NCI-H748 treated with DMSO at 0.1 percent for 48 hours (cell line): ENCODE results near the gene HSP90AB1.

ENCODE experiments used
- DNase-seq: peaks from one replicate; lab custom pipeline; 2025; lab: John Stamatoyannopoulos, UW

HSP90AB1 gene

DNA sequence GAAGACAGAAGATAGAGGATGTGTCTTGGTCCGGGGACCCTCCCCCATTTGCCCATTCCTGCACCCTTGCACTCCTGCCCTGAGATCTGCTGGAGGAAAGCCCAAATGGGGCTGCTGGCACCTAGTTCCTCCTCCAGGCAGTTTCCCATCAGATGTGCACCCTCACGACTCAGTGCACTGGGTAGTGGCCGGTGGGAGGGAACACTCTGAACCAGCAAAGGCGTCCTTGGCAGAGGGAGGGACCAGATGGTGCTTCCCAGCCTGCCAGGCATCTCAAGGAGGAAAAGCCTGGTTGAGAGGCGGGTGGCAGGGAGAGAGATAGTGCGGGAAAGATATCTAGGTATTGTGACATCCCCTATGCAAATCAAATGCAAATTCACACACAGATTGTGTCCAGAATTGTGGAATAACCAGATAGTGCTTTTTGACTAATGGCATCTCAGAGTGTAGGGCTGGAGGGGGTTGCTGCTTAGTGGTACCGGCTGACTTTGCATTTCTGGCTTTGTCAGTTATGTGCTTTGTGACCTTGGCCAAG lies 42.9 kb downstream of the HSP90AB1 start:
- DNase-seq = no peak

DNA sequence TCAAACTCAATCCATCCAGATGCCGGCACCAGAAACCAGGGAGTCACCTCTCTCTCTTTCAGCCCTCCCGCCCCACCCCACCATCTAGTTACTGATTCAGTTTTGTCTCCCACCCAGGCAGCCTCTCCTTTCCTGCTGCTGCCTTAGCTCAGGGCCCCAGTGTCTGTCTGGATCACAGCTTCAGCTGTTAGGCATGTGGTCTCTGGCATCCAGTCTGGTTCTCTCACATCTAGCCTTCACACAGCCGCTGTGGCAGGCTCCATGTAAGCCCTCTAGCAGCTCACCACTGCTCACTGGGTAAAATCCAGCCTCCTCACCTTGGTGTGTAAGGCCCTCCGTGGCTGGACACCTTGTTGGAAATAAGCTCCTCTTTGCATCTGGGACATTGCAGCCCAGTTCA lies 44.9 kb downstream of the HSP90AB1 start:
- DNase-seq = no peak

DNA sequence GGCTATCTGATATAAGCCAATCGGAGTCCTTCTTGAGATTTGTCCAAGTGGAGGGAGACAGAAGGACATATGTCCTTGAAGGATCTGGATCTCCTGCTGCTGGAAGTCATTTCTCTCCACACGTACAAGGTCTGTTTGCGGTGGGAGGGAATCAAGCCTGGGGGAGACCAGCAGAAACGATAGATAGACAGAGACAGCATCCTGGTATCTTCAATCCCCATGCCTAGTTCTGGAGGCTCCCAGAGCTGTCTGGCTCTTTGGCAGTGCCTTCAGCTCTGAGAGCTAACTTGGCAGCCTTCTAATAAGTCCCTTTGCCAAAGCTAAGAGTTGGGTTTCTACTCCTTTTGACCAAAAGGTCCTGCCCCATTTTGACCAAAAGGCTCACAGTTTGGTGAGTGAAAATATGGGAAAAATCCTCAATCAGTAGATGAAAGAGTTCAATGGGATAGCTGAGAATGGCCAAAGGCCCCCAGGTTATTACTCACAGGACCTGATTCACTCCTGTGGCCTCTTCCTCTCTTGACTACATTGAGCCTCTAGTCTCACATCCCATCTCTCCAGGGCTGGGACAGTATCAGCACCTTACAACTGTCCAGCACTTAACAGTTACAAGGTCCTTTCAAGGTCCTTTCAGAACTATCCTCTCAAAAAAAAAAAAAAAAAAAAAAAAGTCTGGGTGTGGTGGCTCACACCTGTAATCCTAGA lies 45.9 kb downstream of the HSP90AB1 start:
- DNase-seq = no peak

DNA sequence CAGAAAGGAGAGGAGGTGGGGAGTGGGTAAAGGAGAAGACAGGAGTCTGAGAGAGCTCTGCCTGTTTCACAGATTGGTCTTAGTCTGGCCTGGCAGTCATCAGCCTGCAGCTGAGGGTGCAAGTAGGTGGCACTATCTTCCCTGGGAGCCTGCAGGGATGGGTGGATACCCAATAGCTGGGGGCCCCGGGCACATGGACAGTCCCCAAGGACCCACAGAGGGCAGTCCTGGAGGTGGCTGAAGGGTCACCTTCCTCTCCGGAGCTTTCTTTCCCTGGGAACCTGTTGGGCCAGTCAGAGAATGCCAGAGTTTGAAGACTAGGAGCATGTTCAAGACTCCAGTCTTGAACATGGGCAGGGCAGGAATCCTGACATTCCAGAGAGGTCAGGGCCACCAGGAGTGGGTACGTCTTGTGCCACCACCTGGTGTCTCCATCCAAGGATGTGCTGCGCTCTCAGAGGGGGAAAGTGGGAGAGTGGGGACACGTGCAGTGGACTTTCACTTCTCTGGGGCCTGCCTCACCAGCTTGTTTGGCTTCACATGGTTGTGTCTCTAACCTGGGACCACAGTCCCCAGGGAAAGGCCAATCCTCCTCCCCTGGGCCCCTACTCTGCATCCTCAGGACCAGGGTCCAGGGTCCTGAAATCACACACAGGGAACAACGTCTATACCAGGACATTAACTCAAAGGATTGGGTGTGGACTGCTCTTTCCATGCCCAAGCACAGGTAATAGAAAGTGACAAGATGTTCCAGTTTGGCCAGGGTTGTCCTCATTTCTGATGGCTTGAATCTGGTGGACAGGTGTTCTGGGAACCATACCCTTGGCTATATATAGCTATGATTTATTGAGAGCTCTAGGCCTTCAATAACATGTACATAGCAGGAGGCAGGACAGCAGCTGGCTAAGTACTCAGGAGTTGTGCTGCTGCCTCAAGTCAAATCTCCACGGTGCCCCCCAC lies 48.2 kb downstream of the HSP90AB1 start:
- DNase-seq = no peak

DNA sequence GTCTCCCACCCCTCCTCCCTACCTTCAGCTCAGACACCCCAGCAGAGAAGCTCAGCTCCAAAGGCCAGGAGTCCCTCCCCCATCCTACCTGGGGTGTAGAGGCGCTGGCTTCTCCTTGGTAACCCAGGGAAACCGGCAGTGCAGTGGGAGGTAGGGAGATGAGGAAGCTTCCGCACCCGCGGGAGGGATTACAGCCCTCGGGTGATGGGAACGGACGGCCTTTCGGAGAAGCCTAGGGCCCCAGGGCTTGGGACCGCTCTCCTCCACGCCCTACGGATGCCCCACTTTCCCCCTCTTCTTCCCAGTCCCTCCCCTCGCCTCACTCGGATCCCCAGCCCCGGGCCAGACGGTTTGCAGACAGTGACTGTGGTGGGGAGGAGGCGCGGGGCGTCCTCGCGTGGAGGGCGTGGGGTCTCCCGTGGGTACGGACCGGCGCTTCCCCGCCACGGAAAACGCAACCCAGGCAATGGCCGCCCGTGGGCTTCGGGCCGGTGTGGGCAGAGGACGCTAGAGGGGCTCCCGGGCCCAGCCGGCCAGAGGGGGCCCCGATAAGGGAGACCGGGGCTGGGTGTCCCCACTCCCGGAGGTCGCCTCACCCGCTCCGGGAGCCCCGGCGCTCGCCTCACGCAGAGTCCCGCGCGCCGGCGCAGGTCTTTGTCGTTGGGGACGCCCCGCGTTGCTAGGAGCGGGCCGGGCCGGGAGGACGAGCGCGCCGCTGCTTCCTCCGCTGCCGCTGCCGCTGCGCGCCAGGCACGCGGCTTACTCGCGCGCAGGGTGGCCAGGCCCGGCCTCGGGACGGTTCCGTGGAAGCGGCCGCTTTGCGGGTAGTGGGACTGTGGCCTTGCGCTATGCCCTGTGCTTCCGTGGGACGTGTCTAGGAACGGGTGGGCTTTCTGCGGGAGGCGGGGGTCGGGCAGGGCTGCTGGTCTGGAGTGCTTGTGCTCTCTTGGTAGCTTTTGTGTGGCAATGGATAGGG lies 50.5 kb downstream of the HSP90AB1 start:
- DNase-seq = peak; percentile 43

DNA sequence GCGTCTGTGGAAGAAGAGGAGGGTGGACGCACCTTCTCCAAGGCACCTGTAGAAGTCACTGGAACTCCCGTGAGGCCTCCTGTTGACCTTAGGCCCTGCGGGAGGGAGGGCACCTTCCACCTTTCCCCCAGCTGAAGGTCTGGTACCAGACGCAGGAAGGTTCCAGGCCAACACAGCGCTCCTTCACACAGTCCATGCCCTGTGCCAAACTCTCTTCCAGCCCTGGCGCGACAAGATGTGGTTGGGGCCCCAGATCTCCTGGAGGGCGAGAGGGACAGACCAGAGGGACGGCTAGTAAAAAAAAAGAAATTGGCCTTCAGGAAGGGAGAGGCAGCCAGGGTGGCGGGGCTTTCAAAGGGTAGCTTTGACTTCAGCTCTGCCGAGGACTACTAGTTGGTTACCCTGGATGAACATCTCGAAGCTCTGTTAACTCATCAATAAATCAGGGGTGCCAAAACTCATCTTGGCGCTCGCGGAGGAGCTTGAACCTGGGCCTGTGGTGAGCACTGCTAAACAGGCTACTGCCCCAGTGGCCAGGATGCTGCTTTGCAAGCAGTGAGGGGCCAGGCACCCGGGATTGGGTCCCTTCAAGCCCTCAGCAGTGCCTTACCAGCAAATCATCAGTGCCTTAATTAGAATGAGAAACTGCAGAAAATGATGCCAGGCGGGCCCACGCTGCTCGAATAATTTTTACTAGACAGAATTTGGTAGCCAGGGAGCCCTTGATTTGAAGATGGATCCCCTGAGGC lies 51.3 kb downstream of the HSP90AB1 start:
- DNase-seq = no peak

DNA sequence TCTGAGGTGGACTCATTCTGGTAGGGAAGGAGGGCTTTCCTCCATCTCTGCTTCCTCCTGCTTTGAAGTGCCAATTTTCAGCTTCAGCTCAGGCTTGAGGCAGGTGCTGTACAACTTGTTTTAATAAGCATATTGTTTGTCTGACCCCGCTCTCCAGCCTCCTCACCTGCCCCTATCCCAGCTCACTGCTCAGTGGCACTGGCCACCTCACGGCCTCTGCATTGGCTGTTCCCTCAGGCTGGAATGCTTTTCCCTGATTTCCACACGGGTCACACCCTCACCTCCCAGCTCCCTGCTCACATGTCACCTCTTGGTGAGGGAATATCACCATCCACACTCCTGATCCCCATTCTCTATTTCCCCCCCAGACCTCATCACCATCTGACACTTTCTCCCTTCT lies 52.0 kb downstream of the HSP90AB1 start:
- DNase-seq = no peak

DNA sequence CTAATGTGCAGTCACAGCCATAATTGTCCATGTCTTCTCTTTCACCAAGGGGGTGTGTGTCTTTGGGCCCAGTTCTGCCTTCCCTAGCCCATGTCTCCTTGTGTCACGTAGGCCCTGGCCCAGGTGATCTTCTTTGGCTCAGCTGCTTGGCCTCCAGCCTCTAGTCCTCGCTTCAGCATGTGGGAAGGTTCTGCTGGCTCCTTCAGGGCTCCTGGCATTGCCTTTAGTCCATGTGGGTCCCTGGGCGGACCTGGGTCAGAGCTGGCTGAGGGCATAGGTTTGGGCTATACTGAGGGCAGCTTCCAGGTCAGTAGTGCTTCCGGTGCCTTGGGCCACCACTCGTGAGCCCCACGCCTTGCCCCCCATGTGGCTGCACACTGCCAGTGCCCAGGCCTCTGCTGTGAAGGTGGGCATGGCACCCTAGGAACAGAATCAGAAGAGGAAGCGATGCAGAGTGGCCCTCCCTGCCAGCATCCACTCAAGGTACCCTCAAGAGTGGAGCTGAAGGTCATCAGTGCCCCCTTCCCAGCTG lies 53.5 kb downstream of the HSP90AB1 start:
- DNase-seq = no peak

DNA sequence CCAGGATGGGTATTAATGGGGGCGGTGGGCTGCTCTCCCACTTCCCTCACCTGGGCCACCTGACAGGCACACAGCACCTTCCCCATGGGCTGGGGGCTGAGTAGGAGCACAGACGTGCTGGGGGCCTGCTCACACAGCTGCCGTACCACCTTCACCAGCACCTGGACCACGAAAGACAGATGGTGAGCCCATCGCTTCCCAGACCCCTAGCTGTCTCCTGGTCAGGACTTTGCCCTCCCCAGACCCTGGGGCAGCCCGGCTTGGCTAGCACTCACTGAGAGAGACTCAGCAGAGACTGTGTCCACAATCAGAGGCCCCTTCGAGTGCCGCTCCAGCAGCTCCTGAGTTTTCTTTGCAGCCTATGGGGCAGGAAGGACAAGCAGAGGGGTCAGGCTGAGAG lies 54.2 kb downstream of the HSP90AB1 start:
- DNase-seq = no peak

DNA sequence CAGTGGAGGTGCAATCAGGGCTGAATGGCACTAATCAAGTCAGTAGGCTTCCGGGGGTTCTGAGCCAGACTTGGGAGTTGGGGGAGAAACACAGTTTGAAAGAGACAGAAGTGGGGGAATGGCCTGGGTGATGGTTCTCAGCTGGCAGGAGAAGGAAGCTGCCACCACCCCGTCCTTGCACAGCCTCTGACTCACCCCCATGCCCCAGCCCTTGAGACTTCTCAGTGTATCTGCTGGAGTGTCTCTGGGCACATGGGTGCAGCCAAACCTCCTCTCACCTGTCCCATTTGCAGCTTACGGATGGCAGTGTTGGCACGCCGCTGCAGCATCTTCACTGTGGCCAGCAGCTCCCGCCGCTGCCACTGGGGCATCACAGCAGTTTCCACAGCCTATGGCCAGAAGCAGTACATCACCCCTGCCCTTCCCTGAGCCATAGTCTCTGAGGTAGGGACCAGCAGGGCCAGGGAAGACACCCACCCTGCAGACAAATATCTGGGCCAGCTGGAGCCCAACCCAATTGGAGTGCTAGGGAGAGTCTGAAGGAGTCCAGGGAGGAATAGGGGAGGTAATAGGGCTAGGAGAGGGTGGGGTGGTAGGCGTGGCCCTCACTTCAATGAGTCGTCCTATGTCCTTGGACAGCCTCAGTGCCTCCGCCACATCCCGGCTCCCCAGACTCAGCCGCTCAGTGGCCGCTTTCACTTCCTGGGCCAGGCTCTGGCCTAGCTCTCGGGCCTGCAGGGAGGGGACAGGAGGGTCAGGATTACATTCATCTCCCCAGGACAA lies 55.1 kb downstream of the HSP90AB1 start:
- DNase-seq = no peak

DNA sequence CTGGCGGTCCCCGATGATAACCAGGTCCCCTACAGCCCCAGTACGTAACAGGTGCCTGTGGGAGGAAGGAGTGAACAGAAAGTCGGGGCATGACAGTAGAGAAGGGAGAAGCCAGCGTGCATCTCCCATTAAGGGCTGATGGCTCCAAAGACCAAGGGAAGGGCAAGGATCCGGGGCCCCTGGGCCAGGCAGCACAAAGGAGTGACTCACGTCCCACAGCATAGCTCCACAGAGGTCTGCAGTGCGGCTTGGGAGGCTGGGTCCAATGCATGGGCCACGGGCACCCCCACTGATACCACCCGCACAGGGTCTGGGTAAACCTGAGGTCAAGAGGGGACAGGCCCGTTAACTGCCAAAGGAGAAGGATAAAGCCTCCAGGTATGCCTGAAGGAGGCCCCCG lies 56.0 kb downstream of the HSP90AB1 start:
- DNase-seq = no peak
